ENCODE measurements around the gene KMT2E.

KMT2E gene

DNA sequence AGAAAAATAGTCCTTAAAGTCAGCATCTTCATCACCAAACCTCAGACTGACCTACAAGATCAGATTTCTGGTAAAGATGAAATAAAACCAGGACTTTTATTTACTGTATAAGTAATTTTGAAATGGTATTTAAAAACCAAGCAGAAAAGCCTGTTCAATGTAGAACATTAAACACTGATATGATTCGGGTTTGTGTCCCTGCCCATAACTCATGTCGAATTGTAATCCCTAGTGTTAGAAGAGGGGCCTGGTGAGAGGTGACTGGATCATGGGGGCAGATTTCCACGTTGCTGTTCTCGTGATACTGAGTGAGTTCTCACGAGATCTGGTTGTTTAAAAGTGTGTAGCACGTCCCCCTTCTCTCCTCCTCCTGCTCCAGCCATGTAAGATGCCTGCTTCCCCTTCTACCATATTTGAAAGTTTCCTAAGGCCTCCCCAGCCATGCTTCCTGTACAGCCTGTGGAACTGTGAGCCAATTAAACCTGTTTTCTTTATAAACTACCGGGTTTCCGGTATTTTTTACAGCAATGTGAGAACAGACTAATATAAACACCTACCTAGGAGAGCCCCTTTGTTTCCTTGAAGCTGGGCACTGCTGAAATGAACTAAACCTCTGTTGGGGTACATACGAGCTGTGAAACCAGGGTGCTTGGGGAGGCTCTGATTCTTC, 120.1 kb downstream of the KMT2E start:
- DNase-seq, result no peak

GRCh38 chr7:105136221-105136620, 122.2 kb downstream of the KMT2E start:
- no peak for DNase-seq

DNA sequence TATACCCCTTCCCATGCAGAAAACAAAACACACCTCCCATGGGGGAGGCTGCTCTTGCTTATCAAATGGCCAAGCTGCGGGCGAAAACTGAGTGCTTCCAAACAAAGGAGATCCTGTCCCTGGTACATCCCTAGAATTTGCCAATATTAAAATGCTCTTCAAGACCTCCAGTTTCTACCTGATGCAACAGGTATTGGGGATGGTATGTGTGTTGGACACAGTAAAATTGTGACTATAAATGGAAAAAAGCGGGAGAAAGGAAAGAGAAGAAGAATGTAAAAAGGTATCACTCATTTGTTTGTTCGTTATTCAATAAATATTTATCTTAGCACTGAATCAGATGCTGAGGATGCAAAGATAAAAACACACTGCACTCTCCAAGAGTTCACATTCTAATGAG, 123.9 kb downstream of the KMT2E start:
- DNase-seq, result no peak

GRCh38 chr7:105139381-105139780, 125.4 kb downstream of the KMT2E start:
- no peak for DNase-seq

DNA sequence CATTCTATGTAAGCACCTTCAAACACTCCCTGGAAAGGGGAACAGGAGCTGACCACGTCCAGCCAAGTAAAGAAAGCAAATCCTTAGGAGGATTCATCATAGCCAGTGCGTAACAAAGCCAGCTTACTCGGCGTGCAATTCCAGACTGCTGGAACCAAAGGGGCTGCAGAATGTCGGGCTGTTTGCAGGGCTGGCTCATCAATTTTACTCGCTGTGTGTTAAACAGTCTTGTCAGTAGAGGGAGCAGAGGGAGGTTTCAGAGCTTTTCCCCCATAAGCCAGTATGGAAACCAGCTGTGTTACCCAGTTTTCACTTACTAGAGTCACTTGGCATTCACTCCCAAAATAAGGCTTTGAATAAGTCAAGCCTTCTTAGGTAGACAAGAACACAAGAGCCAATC, 127.1 kb downstream of the KMT2E start:
- no peak for DNase-seq

- no peak for DNase-seq
Observed at GRCh38 chr7:105149827-105150226, 135.8 kb downstream of the KMT2E start.

DNA sequence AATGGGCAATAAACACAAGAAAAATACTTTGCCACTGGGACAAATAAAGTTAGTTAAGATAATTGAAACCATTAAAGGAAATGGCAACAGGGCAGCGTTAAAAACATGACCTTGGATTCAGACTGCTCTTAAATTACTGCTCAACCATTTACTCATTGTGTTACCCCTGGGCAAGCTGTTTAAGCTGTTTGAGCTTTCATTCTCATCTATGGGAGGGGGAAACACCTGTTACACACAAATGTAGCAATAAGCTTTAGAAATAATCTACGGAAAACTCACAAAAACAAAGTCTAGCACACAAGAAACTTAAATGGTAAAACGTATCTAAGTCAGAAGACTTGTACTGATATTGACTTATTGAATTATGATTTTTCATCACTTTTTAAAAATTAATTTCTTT, 137.1 kb downstream of the KMT2E start:
- DNase-seq, result no peak

- DNase-seq, result no peak
Observed at GRCh38 chr7:105153531-105153930, 139.5 kb downstream of the KMT2E start.

DNA sequence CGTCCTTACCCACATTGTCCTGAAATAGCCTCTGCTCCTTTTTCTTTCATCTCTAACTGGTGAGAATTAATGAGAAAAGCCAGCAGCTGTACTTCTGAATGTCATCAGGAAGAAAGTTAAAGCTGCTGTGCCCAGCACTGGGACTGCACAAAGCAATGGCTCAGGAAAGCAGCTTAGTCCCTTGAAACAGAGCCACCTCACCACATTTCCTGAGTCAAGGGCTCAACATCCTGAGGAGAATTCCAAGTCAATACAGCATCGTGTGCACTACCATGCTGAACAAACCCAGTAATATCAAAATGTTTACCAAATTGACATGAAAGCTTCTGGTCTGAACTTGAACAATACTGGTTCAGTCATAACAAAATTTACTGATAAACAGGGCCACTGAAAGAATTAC, 140.1 kb downstream of the KMT2E start:
- DNase-seq, result no peak

GRCh38 chr7:105156731-105157130, 142.7 kb downstream of the KMT2E start:
- no peak for DNase-seq

- DNase-seq, result no peak
Observed at GRCh38 chr7:105157278-105157677, 143.3 kb downstream of the KMT2E start.

GRCh38 chr7:105161366-105161765, 147.4 kb downstream of the KMT2E start:
- DNase-seq, result no peak

Data from activated effector memory CD4-positive, alpha-beta T cell treated with Interleukin-2 at 50 U/mL for 16 hours (primary cell).